T-cell (primary cell): ENCODE measurements around the gene CEBPZOS. TPM values are rescaled to one million over a fixed set of nuclear protein-coding genes. Genes with fewer than 3 reads are reported as not detected.
"Not testable (repeated sequence)": the region's sequence is repeated elsewhere in the genome, so short reads cannot be mapped to it uniquely, and the experiment has no call there.

Experiments used
- ATAC-seq, 4 experiments: fragments of 200-7000 bp in 3 of 4; fragments of 150-1000 bp in 1 of 4; cut with Tn5 transposase; replicated peaks in 1 of 4; 1 replicate in 3 of 4; 2 replicates in 1 of 4; pipeline ENCODE4 v1.10.0; 2021; ENCODE audit warnings: moderate library complexity in 3 of 4, mild to moderate bottlenecking in 2 of 4, moderate number of reproducible peaks in 1 of 4
- CTCF ChIA-PET, 2 donors: fragments of 300-600 bp; sonication (Branson Sonifier 250); formaldehyde crosslinking; loops; one replicate each; lab custom pipeline; 2022; ENCODE audit warnings: antibody characterized with exemption in 2 of 2; lab: Charles Lee
- POLR2A ChIA-PET, 2 donors: fragments of 300-600 bp; sonication (Branson Sonifier 250); formaldehyde crosslinking; loops; one replicate each; lab custom pipeline; 2022; ENCODE audit warnings: antibody characterized with exemption in 2 of 2; lab: Charles Lee
- DNase-seq, 35 experiments: peaks; one replicate each; pipeline versions ENCODE4 v3.0.0 to v3.0.0-alpha.2; 2013 to 2023
- H3K27ac ChIP-seq: one replicate; pipeline ENCODE4 v1.5.1; 2013; ENCODE audit warnings: low read length
- H3K27me3 ChIP-seq, 2 experiments: replicated peaks in 1 of 2; 1 replicate in 1 of 2; 2 replicates in 1 of 2; pipeline versions ENCODE4 v1.6.1 to v1.7.0; 2013; ENCODE audit warnings: low read length in 1 of 2, mixed read lengths in 1 of 2; ENCODE audit not compliant: control insufficient read depth in 2 of 2, insufficient read depth in 2 of 2; ENCODE audit errors: extremely low read depth in 1 of 2
- H3K36me3 ChIP-seq, 2 donors: 1 replicate in 1 of 2; 2 replicates in 1 of 2; pipeline versions ENCODE4 v1.6.1 to v1.7.0; 2013; ENCODE audit warnings: low read length in 1 of 2; ENCODE audit not compliant: control insufficient read depth in 2 of 2, insufficient read depth in 1 of 2; ENCODE audit errors: extremely low read depth in 1 of 2
- H3K4me1 ChIP-seq, 2 experiments: 1 replicate in 1 of 2; 2 replicates in 1 of 2; pipeline versions ENCODE4 v1.6.1 to v1.7.0; 2013; ENCODE audit warnings: low read length in 2 of 2, mixed read lengths in 1 of 2; ENCODE audit not compliant: insufficient read depth in 2 of 2, control insufficient read depth in 1 of 2; ENCODE audit errors: extremely low read depth in 1 of 2
- H3K4me3 ChIP-seq, 2 donors: 1 replicate in 1 of 2; 2 replicates in 1 of 2; pipeline versions ENCODE4 v1.5.1 to v1.7.0; 2013; ENCODE audit warnings: mild to moderate bottlenecking in 2 of 2, low read length in 1 of 2, moderate library complexity in 1 of 2; ENCODE audit not compliant: control insufficient read depth in 1 of 2; ENCODE audit errors: extremely low read depth in 1 of 2
- H3K9me3 ChIP-seq: 2 replicates; pipeline ENCODE4 v1.7.0; 2013
- H3K27ac Mint-ChIP-seq, 2 donors: one replicate each; pipeline ENCODE4 v1.8.0; 2020 to 2021; ENCODE audit warnings: mild to moderate bottlenecking in 2 of 2, mixed read lengths in 2 of 2
- H3K27me3 Mint-ChIP-seq, 2 donors: one replicate each; pipeline ENCODE4 v1.8.0; 2021 to 2022; ENCODE audit warnings: mixed read lengths in 2 of 2
- H3K36me3 Mint-ChIP-seq: one replicate; pipeline ENCODE4 v1.8.0; 2021; ENCODE audit warnings: mixed read lengths
- H3K4me1 Mint-ChIP-seq, 3 donors: one replicate each; pipeline ENCODE4 v1.8.0; 2020 to 2022; ENCODE audit warnings: mixed read lengths in 3 of 3, mild to moderate bottlenecking in 1 of 3
- H3K4me3 Mint-ChIP-seq, 3 donors: one replicate each; pipeline ENCODE4 v1.8.0; 2020 to 2022; ENCODE audit warnings: mild to moderate bottlenecking in 3 of 3, mixed read lengths in 3 of 3, moderate library complexity in 3 of 3
- H3K9me3 Mint-ChIP-seq, 3 donors: one replicate each; pipeline ENCODE4 v1.8.0; 2020 to 2022; ENCODE audit warnings: mixed read lengths in 3 of 3
- WGBS: methylation state at CpG from one replicate; pipeline ENCODE4 v1.1.5; 2013; ENCODE audit warnings: missing lambda C conversion rate; ENCODE audit not compliant: insufficient coverage; 5-methylcytosine and 5-hydroxymethylcytosine counted together
- total RNA-seq, 35 experiments: library from RNA in 6 of 35; stranded (reverse) in 6 of 35; fragments of 120-200 nt in 1 of 35; gene quantifications; one replicate each; pipeline versions ENCODE4 v1.2.1 to v1.2.4 and lab custom pipeline; 2013 to 2026

The CEBPZOS gene
- total RNA-seq, 5 donors from 2014 or later (not counting 1 experiment from before 2014, with no cell fraction given): 23.9 to 40.1 (median 37.5) TPM

DNA sequence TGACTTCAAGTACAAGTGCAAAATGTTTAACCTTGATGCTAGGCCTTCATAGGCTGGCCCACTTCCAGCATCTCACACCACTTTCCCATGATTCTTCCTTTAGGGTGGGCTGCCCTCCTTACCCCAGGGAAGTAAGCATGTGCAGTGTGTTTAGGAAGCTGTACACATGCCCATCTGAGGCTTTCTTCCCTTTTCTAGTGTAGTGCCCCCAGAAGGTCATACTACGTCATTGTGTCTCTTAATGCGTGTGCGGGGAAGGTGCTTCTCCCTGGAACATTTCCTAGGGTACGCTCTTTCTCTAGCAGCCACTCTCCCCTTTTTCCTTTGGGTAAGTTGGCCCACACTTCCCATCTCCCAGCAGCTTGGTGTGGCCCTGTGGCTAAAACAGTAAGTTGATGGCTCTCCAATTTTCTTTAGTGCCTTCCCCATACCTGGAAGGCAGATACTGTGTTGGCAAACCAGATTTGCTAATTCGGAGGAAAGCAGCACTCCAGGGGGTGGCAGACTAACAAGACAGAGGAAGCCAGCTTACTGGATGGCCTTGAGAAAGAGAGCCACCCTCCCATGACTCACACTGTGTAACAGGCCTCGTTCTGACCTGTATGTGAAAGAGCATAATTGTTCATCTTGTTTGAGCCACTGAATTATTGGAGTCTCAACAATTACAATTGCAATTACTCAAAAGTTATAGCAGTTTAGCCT, 6.7 kb upstream of the CEBPZOS start:
- POLR2A ChIA-PET: no interaction called here
- no peaks in the 10 kb centered on the region for H3K36me3 ChIP-seq
- Mint-ChIP-seq H3K27ac (no peak overlapping the region), H3K27me3 (peaks cover 3 to 7% of the 10 kb centered on the region in 2 donors), H3K4me3 (no peak overlapping the region), H3K9me3 (no peaks in the 10 kb centered on the region), H3K4me1 (no peaks in the 10 kb centered on the region), H3K36me3 (no peaks in the 10 kb centered on the region)
- H3K27me3 ChIP-seq: no peaks in the 10 kb centered on the region
- H3K9me3 ChIP-seq: no peaks in the 10 kb centered on the region
- ATAC-seq: no peak
- no peak overlapping the region for H3K27ac ChIP-seq
- DNase-seq: no peak
- no peak overlapping the region for H3K4me3 ChIP-seq
- CTCF ChIA-PET: no interaction called here
- WGBS: 93% methylated on average over 4 of the region's 6 CpGs
- no peaks in the 10 kb centered on the region for H3K4me1 ChIP-seq

- Histone ChIP-seq H3K36me3 (no peaks in the 10 kb centered on the region), H3K27ac (no peak overlapping the region), H3K4me1 (no peaks in the 10 kb centered on the region), H3K27me3 (no peaks in the 10 kb centered on the region), H3K4me3 (no peak overlapping the region), H3K9me3 (no peaks in the 10 kb centered on the region)
- H3K9me3 Mint-ChIP-seq: no peaks in the 10 kb centered on the region
- peaks cover 3 to 7% of the 10 kb centered on the region in 2 donors for H3K27me3 Mint-ChIP-seq
- ChIA-PET POLR2A (no interaction called here), CTCF (no interaction called here)
- WGBS: 80% methylated on average over 2 of the region's 4 CpGs
- no peak overlapping the region for H3K4me3 Mint-ChIP-seq
- DNase-seq: no peak
- no peaks in the 10 kb centered on the region for H3K36me3 Mint-ChIP-seq
- no peak for ATAC-seq
- no peak overlapping the region for H3K27ac Mint-ChIP-seq
- no peaks in the 10 kb centered on the region for H3K4me1 Mint-ChIP-seq
Observed at GRCh38 chr2:37190290-37190689, 6.0 kb upstream of the CEBPZOS start.

GRCh38 chr2:37191253-37191652, 5.0 kb upstream of the CEBPZOS start:
- ChIA-PET POLR2A (no interaction called here), CTCF (interaction anchor here in 1 of 2 donors (0.5 kb wide), 1 partner anchor 1797 kb away, joined by 3 read pairs; no protein-coding TSS in a partner anchor)
- Mint-ChIP-seq H3K36me3 (peaks cover 1% of the 10 kb centered on the region), H3K27me3 (peaks cover 3 to 5% of the 10 kb centered on the region in 2 donors), H3K4me1 (peaks cover 2 to 3% (median 2%) of the 10 kb centered on the region in 3 donors), H3K9me3 (no peaks in the 10 kb centered on the region), H3K27ac (no peak overlapping the region), H3K4me3 (no peak overlapping the region)
- Histone ChIP-seq H3K4me3 (no peak overlapping the region), H3K27me3 (no peaks in the 10 kb centered on the region), H3K36me3 (no peaks in the 10 kb centered on the region), H3K27ac (no peak overlapping the region), H3K4me1 (peaks cover 0 to 6% of the 10 kb centered on the region in 2 experiments), H3K9me3 (no peaks in the 10 kb centered on the region)
- DNase-seq (no peak), ATAC-seq (no peak)
- WGBS: 85% methylated on average over 3 of the region's 4 CpGs

GRCh38 chr2:37191747-37192146, 4.5 kb upstream of the CEBPZOS start:
- CTCF ChIA-PET: no interaction called here
- Histone ChIP-seq H3K27ac (no peak overlapping the region), H3K4me3 (no peak overlapping the region), H3K27me3 (no peaks in the 10 kb centered on the region), H3K9me3 (no peaks in the 10 kb centered on the region), H3K4me1 (peaks cover 0 to 7% of the 10 kb centered on the region in 2 experiments), H3K36me3 (no peaks in the 10 kb centered on the region)
- ATAC-seq: no peak
- H3K4me3 Mint-ChIP-seq: no peak overlapping the region
- WGBS: 80% methylated on average over 2 of the region's 6 CpGs
- H3K9me3 Mint-ChIP-seq: no peaks in the 10 kb centered on the region
- H3K27me3 Mint-ChIP-seq: peaks cover 3% of the 10 kb centered on the region in 2 donors
- no peak for DNase-seq
- POLR2A ChIA-PET: interaction anchor here in 1 of 2 donors (0.5 kb wide), 1 partner anchor 161 kb away, joined by 3 read pairs; no protein-coding TSS in a partner anchor
- H3K27ac Mint-ChIP-seq: no peak overlapping the region
- H3K36me3 Mint-ChIP-seq: peaks cover 4% of the 10 kb centered on the region
- peaks cover 4 to 6% (median 5%) of the 10 kb centered on the region in 3 donors for H3K4me1 Mint-ChIP-seq

- no peaks in the 10 kb centered on the region for H3K36me3 ChIP-seq
- DNase-seq (no peak), ATAC-seq (no peak)
- no peak overlapping the region for H3K4me3 ChIP-seq
- WGBS: no CpG with 5 or more reads among the region's 1 CpG
- Mint-ChIP-seq H3K9me3 (no peaks in the 10 kb centered on the region), H3K4me1 (peaks cover 12 to 13% (median 12%) of the 10 kb centered on the region in 3 donors), H3K4me3 (no peak overlapping the region), H3K27me3 (peaks cover 0 to 3% of the 10 kb centered on the region in 2 donors), H3K36me3 (peaks cover 4% of the 10 kb centered on the region), H3K27ac (no peak overlapping the region)
- no peaks in the 10 kb centered on the region for H3K9me3 ChIP-seq
- CTCF ChIA-PET: interaction anchor here in 1 of 2 donors (0.6 kb wide), 1 partner anchor 1756 kb away, joined by 5 read pairs; no protein-coding TSS in a partner anchor
- H3K27ac ChIP-seq: no peak overlapping the region
- no peaks in the 10 kb centered on the region for H3K27me3 ChIP-seq
- POLR2A ChIA-PET: interaction anchor here in 1 of 2 donors (0.7 kb wide), 1 partner anchor 51 kb away, joined by 3 read pairs; no protein-coding TSS in a partner anchor
- H3K4me1 ChIP-seq: peaks cover 4 to 15% of the 10 kb centered on the region in 2 experiments
Observed at GRCh38 chr2:37192551-37192950, 3.7 kb upstream of the CEBPZOS start.

DNA sequence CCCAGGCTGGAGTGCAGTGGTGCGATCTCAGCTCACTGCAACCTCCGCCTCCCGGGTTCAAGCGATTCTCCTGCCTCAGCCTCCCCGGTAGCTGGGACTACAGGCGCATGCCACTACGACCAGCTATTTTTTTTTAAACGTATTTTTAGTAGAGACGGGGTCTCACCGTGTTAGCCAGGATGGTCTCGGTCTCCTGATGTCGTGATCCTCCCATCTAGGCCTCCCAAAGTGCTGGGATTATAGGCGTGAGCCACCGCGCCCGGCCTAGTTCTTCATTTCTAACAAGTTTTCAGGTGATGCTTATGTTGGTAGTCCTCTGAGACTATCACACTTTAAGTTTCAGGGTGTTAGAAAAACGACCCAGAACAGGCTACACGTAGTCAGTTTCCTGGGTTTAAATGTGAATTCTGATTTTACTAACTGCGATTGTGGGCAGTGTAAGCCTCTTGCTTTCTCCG, 405 bp upstream of the CEBPZOS start:
- DNase-seq, H3K27me3 Mint-ChIP-seq, H3K27me3 ChIP-seq, ATAC-seq, H3K36me3 ChIP-seq, CTCF ChIA-PET, H3K9me3 Mint-ChIP-seq, H3K9me3 ChIP-seq, POLR2A ChIA-PET: not testable (repeated sequence)
- Mint-ChIP-seq H3K4me3 (peak overlapping the region; percentile 86 to 99 (median 99)), H3K27ac (peak overlapping the region; percentile 97 to 99), H3K36me3 (peaks cover 13% of the 10 kb centered on the region), H3K4me1 (peaks cover 34 to 40% (median 36%) of the 10 kb centered on the region in 3 donors)
- H3K4me3 ChIP-seq: peak overlapping the region; percentile 64 to 87
- H3K27ac ChIP-seq: peak overlapping the region; percentile 50
- peaks cover 4 to 29% of the 10 kb centered on the region in 2 experiments for H3K4me1 ChIP-seq
- WGBS: 93% methylated on average over 11 of the region's 20 CpGs
